Adrenal gland (tissue), 5 donors: ENCODE data around the gene DLGAP3.

Experiments used
- CTCF ChIP-seq, 6 experiments: fragments of 450-650 bp in 4 of 6; fragments of 200-600 bp in 2 of 6; sonication (generic) in 1 of 6; IDR thresholded peaks; 1 replicate in 5 of 6; 2 replicates in 1 of 6; pipeline versions ENCODE4 v1.5.1 to v1.8.0; 2016 to 2021; ENCODE audit warnings: antibody characterized with exemption in 6 of 6, mild to moderate bottlenecking in 2 of 6, moderate library complexity in 1 of 6
- POLR2A ChIP-seq, 2 donors: fragments of 450-650 bp; IDR thresholded peaks; one replicate each; pipeline ENCODE4 v1.6.1; 2017; ENCODE audit warnings: antibody characterized with exemption in 2 of 2, mild to moderate bottlenecking in 2 of 2, moderate library complexity in 1 of 2
- donor health status: DM: no; HTN: no; CAD: no.

DNA sequence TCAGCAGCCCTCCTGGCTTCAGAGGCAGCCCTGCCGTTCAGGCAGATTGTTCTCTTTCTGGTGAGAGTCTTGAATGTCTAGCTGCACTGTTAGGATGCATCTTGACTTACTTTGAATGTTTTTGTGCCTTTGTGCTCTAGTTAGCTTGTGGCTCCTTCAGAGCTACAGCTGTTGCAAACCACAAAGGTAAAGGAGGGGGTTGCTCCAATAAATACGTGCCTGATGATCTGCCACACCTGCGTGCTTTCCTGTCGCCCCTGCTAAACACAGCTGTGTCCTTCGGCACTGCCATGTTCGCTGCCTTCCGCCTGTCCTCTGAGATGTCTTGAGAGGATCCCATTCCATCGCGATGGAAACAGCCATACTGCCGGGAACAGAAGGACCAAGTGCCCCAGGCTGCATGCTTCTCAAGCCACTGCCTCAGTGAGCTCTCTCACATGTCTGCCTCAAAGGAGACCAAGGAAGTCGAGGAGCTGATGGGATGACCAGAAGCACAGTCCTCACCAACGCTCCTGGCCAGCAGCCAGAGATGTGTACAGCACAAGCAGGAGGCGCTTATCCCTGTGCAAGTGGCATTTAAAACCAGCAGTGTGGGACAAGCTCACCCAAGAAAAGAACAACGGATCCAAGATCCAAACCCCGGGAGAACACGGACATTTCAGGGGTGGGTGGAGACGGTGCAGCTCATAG lies 57.9 kb downstream of the DLGAP3 start:
- no peak for TF ChIP-seq CTCF (IDR thresholded peaks at IDR 0.05)
- no peak for TF ChIP-seq POLR2A (IDR thresholded peaks at IDR 0.05)
